HG03469 (cell line): ENCODE results near the gene ATG7.
"Not testable (repeated sequence)": the region's sequence is repeated elsewhere in the genome, so short reads cannot be mapped to it uniquely, and the experiment has no call there.

Source experiments
- ATAC-seq: cut with Tn5 transposase; IDR thresholded peaks from one replicate; pipeline ENCODE4 v1.9.1; 2021; ENCODE audit warnings: mild to moderate bottlenecking, moderate library complexity, moderate number of reproducible peaks; ENCODE audit not compliant: unreplicated experiment

Gene ATG7

DNA sequence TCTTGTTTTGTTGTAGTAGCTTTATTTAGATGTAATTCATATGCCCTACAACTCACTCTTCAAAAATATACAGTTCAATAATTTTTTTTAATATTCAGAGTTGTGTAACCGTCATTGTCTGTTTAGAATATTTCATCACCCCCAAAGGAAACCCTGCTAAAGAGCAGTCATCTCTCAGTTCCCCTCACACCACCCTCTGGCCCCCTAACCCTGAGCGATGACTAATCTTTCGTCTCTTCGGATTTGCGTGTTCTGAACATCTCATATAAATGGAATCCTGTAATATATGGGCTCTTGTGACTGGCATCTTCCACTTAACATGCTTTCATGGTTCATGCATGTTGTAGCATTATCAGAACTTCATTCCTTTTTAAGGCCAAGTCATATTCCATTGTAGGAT lies 183.8 kb downstream of the ATG7 start:
- ATAC-seq = no peak

- ATAC-seq = no peak
Observed at GRCh38 chr3:11457135-11457534, 184.9 kb downstream of the ATG7 start.

- ATAC-seq = no peak
Observed at GRCh38 chr3:11459186-11459824, 187.1 kb downstream of the ATG7 start.

GRCh38 chr3:11461226-11461625 lies 189.0 kb downstream of the ATG7 start:
- ATAC-seq = no peak

GRCh38 chr3:11462673-11463072 lies 190.5 kb downstream of the ATG7 start:
- not testable (repeated sequence) for ATAC-seq

- ATAC-seq = no peak
Observed at GRCh38 chr3:11463591-11463990, 191.4 kb downstream of the ATG7 start.

DNA sequence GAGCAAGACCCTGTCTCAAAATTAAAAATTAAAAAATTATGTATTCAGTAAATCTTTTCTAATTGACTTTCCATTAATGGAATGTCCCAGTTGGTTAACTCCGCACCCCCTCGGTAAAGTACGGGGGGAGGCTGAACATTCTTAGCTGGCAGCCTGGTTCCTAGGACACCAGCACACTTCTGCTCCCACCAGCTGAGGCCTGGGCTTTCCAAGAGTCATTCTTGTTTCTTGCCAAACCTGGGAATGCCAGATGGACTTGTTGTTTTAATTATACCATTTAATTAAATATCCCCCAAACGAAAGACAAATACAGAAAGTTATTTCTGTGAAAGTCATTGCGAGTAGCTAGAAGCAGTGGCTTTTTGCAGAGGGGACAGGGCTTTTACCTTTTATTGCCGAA lies 192.2 kb downstream of the ATG7 start:
- no peak for ATAC-seq

DNA sequence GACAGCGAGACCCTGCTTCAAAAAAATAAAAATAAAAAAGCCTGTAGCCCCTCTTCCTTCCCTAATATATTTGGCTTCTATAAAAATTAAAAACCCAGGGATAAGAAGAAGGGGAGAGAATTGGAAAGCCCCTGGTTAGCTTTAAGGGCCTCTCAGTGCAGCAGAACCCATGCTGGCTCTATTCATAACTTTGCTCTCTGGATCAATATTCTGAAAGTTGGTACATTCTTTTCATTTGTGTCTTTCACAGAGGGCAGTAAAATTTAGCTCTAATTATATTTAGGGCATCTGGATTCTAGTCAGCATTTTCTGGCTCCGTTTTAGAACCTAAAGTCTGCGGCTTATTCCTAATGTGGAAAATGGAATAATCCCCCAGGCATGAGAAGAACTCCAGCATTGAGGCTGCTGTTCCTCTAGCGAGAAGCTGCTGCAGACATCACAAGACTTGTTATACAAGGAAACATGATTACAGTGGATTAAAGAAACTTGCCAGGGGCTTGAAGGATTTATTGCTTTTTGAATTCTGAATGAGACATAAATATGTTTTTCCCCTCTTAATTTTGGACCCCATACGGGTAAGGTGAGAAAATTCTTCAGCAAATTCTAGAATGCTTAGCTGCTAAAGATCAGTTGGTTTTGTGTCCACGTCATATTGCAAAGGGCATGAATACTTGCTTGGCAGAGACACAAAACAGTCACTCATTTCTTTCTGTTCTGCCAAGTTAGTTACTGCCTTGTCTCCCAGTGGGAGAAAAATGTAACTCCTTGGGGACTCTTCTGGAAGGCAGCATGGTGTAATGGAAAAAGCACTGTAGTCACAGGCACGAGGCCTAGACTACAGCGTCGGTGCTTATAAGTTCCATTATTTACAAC lies 193.8 kb downstream of the ATG7 start:
- ATAC-seq = no peak

DNA sequence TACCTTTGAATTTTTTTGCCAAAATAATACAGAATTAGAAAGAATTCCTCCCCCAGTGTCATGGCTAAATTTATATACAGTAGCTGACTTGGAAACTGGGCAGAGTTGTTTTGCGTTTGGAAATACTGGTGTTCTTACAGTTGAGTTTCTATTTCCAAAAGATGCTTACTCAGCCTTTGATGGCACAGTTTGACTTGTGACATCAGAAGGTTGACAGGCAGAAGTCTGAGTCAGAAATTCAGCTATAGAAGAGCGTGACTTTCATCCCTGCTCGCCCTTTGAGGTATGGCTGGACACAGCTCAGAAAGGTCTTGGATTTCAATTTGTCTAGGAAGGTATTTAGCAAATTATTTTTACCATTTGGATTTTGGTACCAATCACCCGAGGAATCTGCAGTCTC lies 195.7 kb downstream of the ATG7 start:
- no peak for ATAC-seq

- ATAC-seq = no peak
Observed at GRCh38 chr3:11470031-11470853, 198.0 kb downstream of the ATG7 start.

- no peak for ATAC-seq
Observed at GRCh38 chr3:11475324-11475723, 203.1 kb downstream of the ATG7 start.

GRCh38 chr3:11476735-11477144 lies 204.5 kb downstream of the ATG7 start:
- no peak for ATAC-seq

- ATAC-seq = no peak
Observed at GRCh38 chr3:11477407-11477911, 205.3 kb downstream of the ATG7 start.

DNA sequence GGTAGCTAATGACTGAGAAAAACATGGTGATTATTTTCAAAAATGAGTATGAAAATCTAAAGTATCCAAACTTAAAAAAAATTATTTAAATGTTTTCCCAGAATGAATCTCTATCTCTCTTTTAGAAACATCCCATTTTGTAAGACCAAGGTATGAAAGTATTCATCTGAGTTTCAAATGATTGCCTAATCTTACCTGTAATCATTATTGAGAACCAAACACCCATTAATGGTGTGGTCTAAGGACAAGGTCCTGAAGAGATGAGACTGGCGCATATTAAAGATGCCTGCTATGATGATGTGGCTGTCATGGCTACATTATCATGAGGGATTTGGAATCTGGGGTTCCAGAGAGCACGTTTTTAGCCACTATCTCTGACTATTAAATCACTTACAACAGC lies 206.0 kb downstream of the ATG7 start:
- ATAC-seq = no peak

GRCh38 chr3:11479221-11479620 lies 207.0 kb downstream of the ATG7 start:
- no peak for ATAC-seq

- ATAC-seq = no peak
Observed at GRCh38 chr3:11480663-11481298, 208.6 kb downstream of the ATG7 start.

DNA sequence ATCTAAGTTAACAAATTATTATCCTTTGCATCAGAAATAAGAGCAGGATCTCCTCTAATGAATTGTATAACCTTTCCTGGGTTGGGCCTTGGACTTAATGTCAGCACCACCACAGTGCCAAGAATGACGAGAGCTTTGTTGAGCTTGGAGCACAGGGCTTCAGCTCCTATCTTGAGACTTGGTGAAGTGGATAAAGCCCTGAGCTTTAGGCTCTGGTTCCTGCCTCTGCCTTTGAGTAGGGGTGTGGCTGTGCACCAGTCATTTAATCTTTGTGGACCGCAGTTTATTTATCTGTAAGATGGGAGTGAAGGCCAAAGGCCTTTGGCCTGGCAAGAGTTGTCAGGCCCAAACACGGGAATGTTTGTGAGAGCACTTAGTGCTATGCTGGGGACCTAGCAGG lies 209.4 kb downstream of the ATG7 start:
- no peak for ATAC-seq

- no peak for ATAC-seq
Observed at GRCh38 chr3:11482021-11482420, 209.8 kb downstream of the ATG7 start.

DNA sequence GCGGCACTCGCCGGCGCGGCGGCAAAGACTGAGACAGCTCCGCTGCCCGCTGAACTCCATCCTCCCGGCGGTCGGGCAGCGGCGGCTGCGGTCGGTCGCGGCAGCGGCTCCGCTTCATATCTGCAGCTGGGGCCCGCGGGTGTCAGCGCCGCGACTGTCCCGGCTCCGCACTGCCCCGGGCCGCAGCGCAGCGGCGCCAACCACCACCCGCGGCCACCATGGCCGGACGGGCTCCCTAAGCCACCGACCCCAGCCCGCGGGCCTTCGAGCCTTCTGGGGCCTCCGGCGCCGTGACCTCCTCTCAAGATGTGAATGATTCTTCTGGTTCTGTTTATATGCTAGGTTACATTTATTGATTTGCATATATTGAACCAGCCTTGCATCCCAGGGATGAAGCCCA lies 216.2 kb downstream of the ATG7 start:
- not testable (repeated sequence) for ATAC-seq

GRCh38 chr3:11494131-11494916 lies 222.1 kb downstream of the ATG7 start:
- no peak for ATAC-seq
